PFSK-1 (cell line): Measurements from ENCODE around the gene GUSB.

ENCODE experiments used
- POLR2AphosphoS5 ChIP-seq: IDR thresholded peaks from 2 replicates; pipeline ENCODE4 v1.6.1; 2012; ENCODE audit warnings: low read depth, mild to moderate bottlenecking, control low read depth, low read length, moderate library complexity
- REST ChIP-seq, 2 experiments: IDR thresholded peaks; 2 replicates each; pipeline versions ENCODE4 v1.6.1 to v1.8.0; 2011 to 2012; ENCODE audit warnings: low read depth in 2 of 2, low read length in 2 of 2, control low read depth in 1 of 2, inconsistent platforms in 1 of 2, mild to moderate bottlenecking in 1 of 2, moderate library complexity in 1 of 2; ENCODE audit not compliant: insufficient read depth in 1 of 2
- SIN3A ChIP-seq: IDR thresholded peaks from 2 replicates; pipeline ENCODE4 v1.6.1; 2012; ENCODE audit warnings: mild to moderate bottlenecking, low read length, moderate library complexity, borderline replicate concordance; ENCODE audit not compliant: insufficient read depth
- TAF1 ChIP-seq: IDR thresholded peaks from 2 replicates; pipeline ENCODE4 v1.6.1; 2012; ENCODE audit warnings: low read length, control low read depth, borderline replicate concordance; ENCODE audit not compliant: insufficient read depth

GRCh38 chr7:65989694-65990080, 7.7 kb upstream of the GUSB start:
- TF ChIP-seq POLR2AphosphoS5 (no peak), REST (IDR thresholded peaks at IDR 0.05; ENCODE audit: insufficient read depth in 1 of 2, low read depth in 2 of 2, low read length in 2 of 2) (no peak), TAF1 (no peak), SIN3A (no peak)
